ENCODE results near the gene CYP2E1. TPM values are rescaled to one million over a fixed set of nuclear protein-coding genes. Genes with fewer than 3 reads are reported as not detected.
"Not testable (repeated sequence)": the region's sequence is repeated elsewhere in the genome, so short reads cannot be mapped to it uniquely, and the experiment has no call there.

Gene CYP2E1
- total and polyA plus RNA-seq, 5 donors from 2014 or later = 0.09 to 0.37 TPM; not detected in 3

DNA sequence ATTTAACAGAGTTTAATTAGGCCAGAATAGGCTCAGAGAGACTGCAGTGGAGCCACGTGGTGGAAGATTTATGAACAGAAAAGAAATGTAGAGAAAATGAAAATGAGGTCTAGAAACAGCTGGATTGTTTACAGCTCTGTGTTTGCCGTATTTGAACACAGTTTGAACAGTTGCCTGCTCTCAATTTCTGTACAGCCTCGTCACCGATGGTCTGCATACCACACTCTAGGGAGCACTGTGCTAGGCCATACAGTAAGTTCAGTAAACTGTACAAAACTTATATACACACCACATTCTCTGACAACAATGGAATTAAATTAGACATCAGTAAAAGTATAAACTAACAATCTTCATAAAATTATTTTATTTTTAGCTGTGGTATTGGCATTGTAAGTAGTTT, 11.1 kb upstream of the CYP2E1 start:
- H3K27ac ChIP-seq (ENCODE audit: insufficient read depth, low read length, poor library complexity, severe bottlenecking) = no peak overlapping the region
- H3K27ac Mint-ChIP-seq = no peak overlapping the region
- peaks cover 0 to 11% (median 6%) of the 10 kb centered on the region in 4 donors for H3K4me1 Mint-ChIP-seq
- peaks cover 9% of the 10 kb centered on the region for H3K4me1 ChIP-seq (ENCODE audit: control insufficient read depth, insufficient read depth, low read length, poor library complexity, severe bottlenecking)
- ATAC-seq (ENCODE audit: low read depth in 2 of 2) = no peak
- H3K9me3 ChIP-seq (ENCODE audit: control insufficient read depth in 2 of 2, low read length in 2 of 2) = no peaks in the 10 kb centered on the region
- H3K36me3 Mint-ChIP-seq = no peaks in the 10 kb centered on the region
- H3K4me3 ChIP-seq (ENCODE audit: low read depth, low read length) = no peak overlapping the region
- H3K4me3 Mint-ChIP-seq = no peak overlapping the region
- no peaks in the 10 kb centered on the region for H3K36me3 ChIP-seq (ENCODE audit: control insufficient read depth, insufficient read depth, low read length)
- H3K27me3 Mint-ChIP-seq = peaks cover 52% of the 10 kb centered on the region
- no peak for DNase-seq
- H3K9me3 Mint-ChIP-seq = peaks cover 0 to 1% (median 0%) of the 10 kb centered on the region in 7 donors
- H3K27me3 ChIP-seq (ENCODE audit: control insufficient read depth, insufficient read depth, low read length) = peaks cover 13% of the 10 kb centered on the region

DNA sequence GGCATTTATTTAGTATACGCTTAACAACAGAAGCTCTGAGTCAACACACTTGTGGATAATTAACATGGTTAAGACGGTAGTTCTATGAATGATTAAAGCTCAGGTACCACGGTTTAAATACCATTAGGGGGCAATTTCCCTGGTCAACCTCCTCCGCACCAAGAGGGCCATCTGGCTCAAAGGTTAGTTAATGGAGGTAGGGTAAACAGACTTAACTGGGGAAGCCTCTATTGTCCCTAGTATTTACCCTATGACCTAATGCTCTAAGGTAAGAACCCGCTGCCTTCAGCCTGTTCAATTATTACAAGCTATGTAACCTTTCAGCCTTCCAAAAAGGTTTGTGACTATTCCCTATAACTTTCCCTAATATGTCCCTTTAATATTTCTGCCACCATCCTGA, 8.6 kb upstream of the CYP2E1 start:
- H3K9me3 Mint-ChIP-seq; H3K36me3 ChIP-seq (ENCODE audit: control insufficient read depth, insufficient read depth, low read length); H3K27ac ChIP-seq (ENCODE audit: insufficient read depth, low read length, poor library complexity, severe bottlenecking); H3K27ac Mint-ChIP-seq; H3K4me3 ChIP-seq (ENCODE audit: low read depth, low read length); H3K36me3 Mint-ChIP-seq; H3K4me1 ChIP-seq (ENCODE audit: control insufficient read depth, insufficient read depth, low read length, poor library complexity, severe bottlenecking); ATAC-seq (ENCODE audit: low read depth in 2 of 2); H3K4me3 Mint-ChIP-seq; DNase-seq: not testable (repeated sequence)
- H3K9me3 ChIP-seq (ENCODE audit: control insufficient read depth in 2 of 2, low read length in 2 of 2) = peaks cover 5 to 12% of the 10 kb centered on the region in 2 experiments
- peaks cover 43% of the 10 kb centered on the region for H3K27me3 Mint-ChIP-seq
- peaks cover 13% of the 10 kb centered on the region for H3K27me3 ChIP-seq (ENCODE audit: control insufficient read depth, insufficient read depth, low read length)
- peaks cover 0 to 11% (median 6%) of the 10 kb centered on the region in 4 donors for H3K4me1 Mint-ChIP-seq

DNA sequence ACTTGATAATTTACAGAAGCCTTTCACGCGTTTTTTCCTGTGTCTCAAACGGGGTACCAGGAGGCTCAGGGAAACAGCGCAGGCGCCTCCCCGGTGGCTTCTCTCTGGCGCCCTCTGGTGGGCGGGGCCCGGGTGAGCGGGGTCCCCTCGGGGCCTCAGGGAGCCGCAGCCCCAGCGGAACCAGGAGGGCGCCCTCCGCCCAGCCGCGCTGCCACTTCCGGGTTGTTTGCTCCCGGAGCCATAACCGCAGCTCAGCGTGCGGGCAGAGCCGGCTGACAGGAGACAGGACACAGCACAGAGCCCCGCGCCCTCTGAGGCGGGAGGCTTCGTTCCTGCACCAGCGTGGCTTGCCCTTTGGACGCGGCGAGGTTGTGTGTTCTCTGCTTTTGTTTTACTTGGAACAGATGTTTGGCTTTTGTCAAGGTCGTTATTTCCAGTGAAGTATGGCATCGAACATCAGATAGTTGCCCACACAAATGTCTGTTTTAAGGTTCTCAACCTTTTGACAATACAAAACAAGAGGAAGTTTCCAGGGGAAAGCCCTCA, 6.9 kb upstream of the CYP2E1 start:
- Histone ChIP-seq H3K27ac (ENCODE audit: insufficient read depth, low read length, poor library complexity, severe bottlenecking) (no peak overlapping the region), H3K9me3 (ENCODE audit: control insufficient read depth in 2 of 2, low read length in 2 of 2) (peaks cover 8 to 19% of the 10 kb centered on the region in 2 experiments), H3K4me1 (ENCODE audit: control insufficient read depth, insufficient read depth, low read length, poor library complexity, severe bottlenecking) (peaks cover 9% of the 10 kb centered on the region), H3K36me3 (ENCODE audit: control insufficient read depth, insufficient read depth, low read length) (no peaks in the 10 kb centered on the region), H3K4me3 (ENCODE audit: low read depth, low read length) (peak overlapping the region; percentile 60), H3K27me3 (ENCODE audit: control insufficient read depth, insufficient read depth, low read length) (peaks cover 14% of the 10 kb centered on the region)
- Mint-ChIP-seq H3K27ac (peak overlapping the region in 1 of 3 donors; percentile 36), H3K27me3 (peaks cover 37% of the 10 kb centered on the region), H3K4me1 (peaks cover 0 to 11% (median 6%) of the 10 kb centered on the region in 4 donors), H3K9me3 (peaks cover 0 to 14% (median 5%) of the 10 kb centered on the region in 7 donors), H3K4me3 (peak overlapping the region in 3 of 4 donors; percentile 40 to 64 (median 61)), H3K36me3 (peaks cover 4% of the 10 kb centered on the region)
- ATAC-seq (ENCODE audit: low read depth in 2 of 2) (peak; percentile 97 to 98), DNase-seq (peak; percentile 73 to 83 (median 80))

DNA sequence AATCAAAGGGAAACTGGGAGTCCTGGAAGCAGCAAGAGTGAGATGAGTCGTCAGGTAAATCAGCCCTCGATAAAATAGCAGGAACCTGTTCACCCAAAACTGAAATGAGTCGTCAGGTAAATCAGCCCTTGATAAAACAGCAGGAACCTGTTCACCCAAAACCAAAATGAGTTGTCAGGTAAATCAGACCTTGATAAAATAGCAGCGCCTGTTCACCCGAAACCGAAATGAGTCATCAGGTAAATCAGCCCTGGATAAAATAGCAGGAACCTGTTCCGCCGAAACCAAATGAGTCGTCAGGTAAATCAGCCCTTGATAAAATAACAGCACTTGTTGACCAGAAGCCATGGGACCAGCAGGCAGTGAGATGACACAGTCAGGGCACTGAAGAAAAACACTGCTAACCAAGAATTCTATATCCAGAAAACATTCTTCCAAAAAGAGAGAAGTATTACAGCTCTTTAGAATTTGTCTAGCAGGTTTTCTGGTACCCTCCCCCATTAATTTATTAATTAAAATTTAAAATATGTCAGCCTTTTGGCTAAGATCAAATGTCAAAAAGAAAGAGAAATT, 3.4 kb upstream of the CYP2E1 start:
- Histone ChIP-seq H3K27me3 (ENCODE audit: control insufficient read depth, insufficient read depth, low read length) (peaks cover 15% of the 10 kb centered on the region), H3K36me3 (ENCODE audit: control insufficient read depth, insufficient read depth, low read length) (no peaks in the 10 kb centered on the region), H3K9me3 (ENCODE audit: control insufficient read depth in 2 of 2, low read length in 2 of 2) (peaks cover 8 to 19% of the 10 kb centered on the region in 2 experiments), H3K4me3 (ENCODE audit: low read depth, low read length) (no peak overlapping the region), H3K4me1 (ENCODE audit: control insufficient read depth, insufficient read depth, low read length, poor library complexity, severe bottlenecking) (peaks cover 13% of the 10 kb centered on the region), H3K27ac (ENCODE audit: insufficient read depth, low read length, poor library complexity, severe bottlenecking) (no peak overlapping the region)
- Mint-ChIP-seq H3K36me3 (peaks cover 4% of the 10 kb centered on the region), H3K4me3 (no peak overlapping the region), H3K9me3 (peaks cover 0 to 14% (median 5%) of the 10 kb centered on the region in 7 donors), H3K27ac (no peak overlapping the region), H3K27me3 (peaks cover 31% of the 10 kb centered on the region), H3K4me1 (peaks cover 0 to 11% (median 7%) of the 10 kb centered on the region in 4 donors)
- DNase-seq (no peak), ATAC-seq (ENCODE audit: low read depth in 2 of 2) (no peak)

DNA sequence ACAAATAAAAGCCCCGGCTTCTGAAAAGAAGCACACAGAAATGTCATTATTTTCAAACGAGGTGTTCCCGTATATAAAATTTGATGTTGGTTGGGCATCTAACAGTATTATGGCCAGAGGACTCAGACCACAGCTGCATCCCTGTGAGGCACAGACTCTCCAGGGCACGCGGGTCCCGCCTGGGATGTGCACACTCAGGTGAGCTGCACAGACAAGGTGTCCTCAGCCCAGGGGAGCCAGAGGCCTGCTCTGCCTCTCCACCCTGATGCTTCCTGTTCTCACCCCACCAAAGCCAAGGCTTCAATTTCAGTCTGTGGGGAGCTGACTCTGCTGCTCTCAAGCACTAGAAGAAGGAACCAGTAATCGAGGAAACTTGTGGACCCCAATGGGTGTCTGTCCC, 1.7 kb upstream of the CYP2E1 start:
- H3K36me3 Mint-ChIP-seq = peaks cover 4% of the 10 kb centered on the region
- Histone ChIP-seq H3K4me1 (ENCODE audit: control insufficient read depth, insufficient read depth, low read length, poor library complexity, severe bottlenecking) (peaks cover 8% of the 10 kb centered on the region), H3K9me3 (ENCODE audit: control insufficient read depth in 2 of 2, low read length in 2 of 2) (peaks cover 8 to 19% of the 10 kb centered on the region in 2 experiments), H3K27ac (ENCODE audit: insufficient read depth, low read length, poor library complexity, severe bottlenecking) (no peak overlapping the region), H3K36me3 (ENCODE audit: control insufficient read depth, insufficient read depth, low read length) (no peaks in the 10 kb centered on the region), H3K4me3 (ENCODE audit: low read depth, low read length) (no peak overlapping the region), H3K27me3 (ENCODE audit: control insufficient read depth, insufficient read depth, low read length) (peaks cover 18% of the 10 kb centered on the region)
- peaks cover 0 to 13% (median 1%) of the 10 kb centered on the region in 4 donors for H3K4me1 Mint-ChIP-seq
- peaks cover 36% of the 10 kb centered on the region for H3K27me3 Mint-ChIP-seq
- no peak overlapping the region for H3K4me3 Mint-ChIP-seq
- ATAC-seq (ENCODE audit: low read depth in 2 of 2) (no peak), DNase-seq (no peak)
- peaks cover 0 to 14% (median 5%) of the 10 kb centered on the region in 7 donors for H3K9me3 Mint-ChIP-seq
- no peak overlapping the region for H3K27ac Mint-ChIP-seq

DNA sequence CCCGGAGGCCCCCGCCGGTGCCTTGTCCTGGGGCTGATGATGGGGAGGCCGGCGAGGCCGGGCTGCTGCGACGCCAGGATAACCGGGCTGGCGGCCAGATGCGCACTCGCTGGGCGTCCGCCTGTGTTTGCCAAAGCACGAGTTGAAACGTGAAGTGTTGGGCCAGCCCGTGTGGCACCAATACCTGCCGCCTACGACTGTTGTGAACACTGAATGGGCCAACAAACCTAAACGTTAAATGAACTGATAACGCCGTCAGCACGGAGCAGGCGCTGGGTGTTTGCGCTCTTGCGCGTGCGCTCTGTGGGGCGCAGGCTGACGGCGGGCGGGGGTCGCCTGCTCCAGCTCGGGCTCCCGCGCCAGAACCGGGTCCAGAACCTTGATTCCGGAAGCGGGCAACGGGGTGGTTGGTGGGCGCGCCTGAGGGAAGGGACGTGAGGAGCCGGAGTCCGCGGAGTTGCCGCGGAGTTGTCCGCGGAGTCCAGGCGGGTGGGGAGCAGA, 658 bp downstream of the CYP2E1 start:
- Mint-ChIP-seq H3K4me3 (no peak overlapping the region), H3K36me3 (peaks cover 4% of the 10 kb centered on the region), H3K9me3 (peaks cover 0 to 12% (median 5%) of the 10 kb centered on the region in 7 donors), H3K27ac (no peak overlapping the region), H3K4me1 (peaks cover 0 to 11% (median 1%) of the 10 kb centered on the region in 4 donors), H3K27me3 (peaks cover 47% of the 10 kb centered on the region)
- Histone ChIP-seq H3K27me3 (ENCODE audit: control insufficient read depth, insufficient read depth, low read length) (peaks cover 16% of the 10 kb centered on the region), H3K36me3 (ENCODE audit: control insufficient read depth, insufficient read depth, low read length) (no peaks in the 10 kb centered on the region), H3K4me3 (ENCODE audit: low read depth, low read length) (no peak overlapping the region), H3K27ac (ENCODE audit: insufficient read depth, low read length, poor library complexity, severe bottlenecking) (no peak overlapping the region), H3K4me1 (ENCODE audit: control insufficient read depth, insufficient read depth, low read length, poor library complexity, severe bottlenecking) (peaks cover 9% of the 10 kb centered on the region), H3K9me3 (ENCODE audit: control insufficient read depth in 2 of 2, low read length in 2 of 2) (peaks cover 8 to 14% of the 10 kb centered on the region in 2 experiments)
- no peak for DNase-seq
- no peak for ATAC-seq (ENCODE audit: low read depth in 2 of 2)

DNA sequence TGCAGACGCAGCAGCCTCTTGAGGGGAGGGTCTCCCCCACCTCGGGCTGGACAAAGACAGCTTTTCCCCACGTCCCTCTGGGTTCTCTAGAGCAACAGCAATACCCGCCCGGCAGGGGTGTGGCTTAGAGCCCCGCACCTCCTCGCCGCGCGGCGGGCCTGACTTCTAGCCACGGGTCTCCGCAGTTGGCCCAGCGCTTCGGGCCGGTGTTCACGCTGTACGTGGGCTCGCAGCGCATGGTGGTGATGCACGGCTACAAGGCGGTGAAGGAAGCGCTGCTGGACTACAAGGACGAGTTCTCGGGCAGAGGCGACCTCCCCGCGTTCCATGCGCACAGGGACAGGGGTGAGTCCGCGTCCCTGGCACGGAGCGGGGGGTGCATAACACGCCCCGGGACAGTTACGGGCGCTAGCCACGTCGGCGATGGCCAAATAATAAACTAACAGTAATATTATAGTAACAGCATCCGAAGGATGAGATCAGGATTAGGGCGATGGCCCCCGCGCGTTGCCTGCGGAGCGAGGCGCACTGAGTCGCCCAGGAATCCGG, 1.2 kb downstream of the CYP2E1 start:
- peaks cover 4 to 8% of the 10 kb centered on the region in 2 experiments for H3K9me3 ChIP-seq (ENCODE audit: control insufficient read depth in 2 of 2, low read length in 2 of 2)
- H3K4me1 Mint-ChIP-seq = peaks cover 0 to 11% (median 1%) of the 10 kb centered on the region in 4 donors
- H3K27ac ChIP-seq (ENCODE audit: insufficient read depth, low read length, poor library complexity, severe bottlenecking) = no peak overlapping the region
- peaks cover 1% of the 10 kb centered on the region for H3K36me3 Mint-ChIP-seq
- H3K4me1 ChIP-seq (ENCODE audit: control insufficient read depth, insufficient read depth, low read length, poor library complexity, severe bottlenecking) = peaks cover 9% of the 10 kb centered on the region
- peaks cover 0 to 7% (median 2%) of the 10 kb centered on the region in 7 donors for H3K9me3 Mint-ChIP-seq
- DNase-seq = no peak
- no peak overlapping the region for H3K4me3 ChIP-seq (ENCODE audit: low read depth, low read length)
- ATAC-seq (ENCODE audit: low read depth in 2 of 2) = no peak
- H3K27ac Mint-ChIP-seq = no peak overlapping the region
- peak overlapping the region in 1 of 4 donors; percentile 16 for H3K4me3 Mint-ChIP-seq
- H3K36me3 ChIP-seq (ENCODE audit: control insufficient read depth, insufficient read depth, low read length) = no peaks in the 10 kb centered on the region
- peaks cover 16% of the 10 kb centered on the region for H3K27me3 ChIP-seq (ENCODE audit: control insufficient read depth, insufficient read depth, low read length)
- peaks cover 47% of the 10 kb centered on the region for H3K27me3 Mint-ChIP-seq
